IPS-18c (cell line): ENCODE results near the gene MACROD2.

Source experiments
- H3K4me3 ChIP-seq: 2 replicates; pipeline ENCODE4 v1.7.0; 2013; ENCODE audit warnings: low read depth, mild to moderate bottlenecking, low read length, moderate library complexity; ENCODE audit not compliant: insufficient read depth
- H3K9me3 ChIP-seq: one replicate; pipeline ENCODE4 v1.6.1; 2013; ENCODE audit warnings: mild to moderate bottlenecking, low read length, moderate library complexity; ENCODE audit not compliant: control insufficient read depth, insufficient read depth

The MACROD2 gene

DNA sequence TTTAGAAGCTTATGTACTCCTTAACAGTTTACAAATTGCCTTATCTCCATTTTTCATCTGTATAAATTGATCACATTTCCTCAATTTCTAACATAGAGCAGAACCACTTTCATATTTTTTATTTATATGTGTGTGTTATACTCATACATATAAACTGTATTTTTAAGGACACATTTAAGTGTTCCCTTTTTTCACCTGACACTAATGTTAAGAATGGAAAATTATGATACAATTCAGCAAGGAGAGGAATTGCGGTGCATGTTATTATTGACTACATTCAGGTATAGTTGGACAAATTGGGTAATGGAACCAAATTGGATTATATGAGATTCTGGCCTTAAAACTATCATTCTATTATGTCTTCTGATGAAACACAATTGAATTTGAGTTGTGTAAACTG is 821.2 kb downstream of the MACROD2 start:
- Histone ChIP-seq H3K4me3 (no peak overlapping the region), H3K9me3 (no peaks in the 10 kb centered on the region)

DNA sequence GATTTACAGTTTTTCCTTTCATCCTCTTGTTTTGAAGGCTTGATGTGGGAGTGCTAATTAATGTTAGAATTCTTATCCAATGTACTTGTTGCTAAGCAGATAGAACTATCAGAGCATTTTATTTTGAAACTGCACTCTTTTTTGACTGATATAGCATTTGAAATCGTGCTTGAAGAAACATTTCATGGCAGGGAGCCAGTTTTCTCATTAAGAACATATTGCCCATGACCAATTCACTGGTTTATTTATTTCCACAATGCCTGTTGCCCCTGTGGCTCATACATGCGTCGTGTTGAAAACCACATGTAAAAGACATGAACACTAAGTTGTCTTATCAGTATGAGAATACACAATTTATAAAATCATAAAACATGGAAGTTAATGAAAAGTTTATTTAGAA is 821.8 kb downstream of the MACROD2 start:
- no peak overlapping the region for H3K4me3 ChIP-seq

DNA sequence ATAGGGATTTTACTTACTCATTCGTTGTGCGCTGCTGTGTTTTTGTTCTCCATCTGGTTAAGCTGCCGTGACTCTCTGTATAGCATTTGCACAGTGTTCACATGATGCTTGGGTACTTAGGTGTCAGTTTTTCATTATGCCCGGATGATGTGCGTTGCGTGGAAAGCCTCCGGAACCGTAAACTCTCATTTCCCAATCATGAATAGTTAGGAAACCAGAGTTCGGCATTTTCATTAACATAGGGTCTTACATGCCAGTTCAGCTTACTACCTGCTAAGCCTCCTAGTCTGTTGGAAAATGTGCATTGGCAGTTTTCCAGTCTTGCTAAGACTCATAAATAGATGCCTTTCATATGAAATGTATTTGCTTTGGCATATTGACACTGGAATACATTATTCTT is 825.5 kb downstream of the MACROD2 start:
- H3K9me3 ChIP-seq: no peaks in the 10 kb centered on the region
- no peak overlapping the region for H3K4me3 ChIP-seq

More for the DNA sequence above, 821.8 kb downstream of the MACROD2 start:
- H3K9me3 ChIP-seq: no peaks in the 10 kb centered on the region

DNA sequence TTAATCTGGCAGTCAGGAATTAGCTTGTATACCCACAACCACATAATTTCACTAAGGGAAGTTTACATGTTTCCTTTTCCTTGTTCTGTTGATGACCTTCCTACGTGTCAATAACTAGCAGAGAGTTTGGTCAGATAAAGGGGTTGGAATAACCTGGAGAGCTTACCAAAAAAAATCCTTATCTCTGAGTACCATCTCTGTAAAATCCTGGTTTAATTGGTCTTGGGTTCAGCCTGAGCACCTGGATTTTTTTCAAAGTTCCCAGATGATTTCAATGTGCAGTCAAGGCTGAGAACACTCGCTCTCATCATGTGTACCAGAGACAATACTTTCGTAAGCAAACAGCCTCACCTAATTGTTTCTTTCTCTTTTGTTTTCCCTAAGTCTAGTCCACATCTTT is 825.9 kb downstream of the MACROD2 start:
- no peaks in the 10 kb centered on the region for H3K9me3 ChIP-seq
- H3K4me3 ChIP-seq: no peak overlapping the region

DNA sequence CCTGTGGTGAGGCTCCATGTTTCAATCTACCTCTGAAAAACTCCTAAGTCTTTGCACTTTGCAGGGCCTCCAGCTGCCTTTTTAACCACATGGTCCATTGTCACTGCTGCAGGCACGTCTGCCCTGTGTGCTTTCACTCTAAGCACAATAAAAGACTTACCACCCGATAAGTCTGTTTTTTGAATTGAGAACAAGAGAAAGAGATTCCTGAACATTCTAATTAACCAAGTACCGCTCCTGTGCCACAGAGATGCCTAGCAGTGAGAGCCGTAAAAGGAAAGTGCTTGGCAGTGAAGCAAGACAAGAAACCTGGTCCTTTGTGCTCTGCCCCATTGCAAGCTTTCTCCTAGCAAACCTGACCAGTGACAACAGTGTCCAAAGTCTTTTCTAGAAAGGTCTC is 829.7 kb downstream of the MACROD2 start:
- H3K9me3 ChIP-seq: no peaks in the 10 kb centered on the region
- H3K4me3 ChIP-seq: no peak overlapping the region

DNA sequence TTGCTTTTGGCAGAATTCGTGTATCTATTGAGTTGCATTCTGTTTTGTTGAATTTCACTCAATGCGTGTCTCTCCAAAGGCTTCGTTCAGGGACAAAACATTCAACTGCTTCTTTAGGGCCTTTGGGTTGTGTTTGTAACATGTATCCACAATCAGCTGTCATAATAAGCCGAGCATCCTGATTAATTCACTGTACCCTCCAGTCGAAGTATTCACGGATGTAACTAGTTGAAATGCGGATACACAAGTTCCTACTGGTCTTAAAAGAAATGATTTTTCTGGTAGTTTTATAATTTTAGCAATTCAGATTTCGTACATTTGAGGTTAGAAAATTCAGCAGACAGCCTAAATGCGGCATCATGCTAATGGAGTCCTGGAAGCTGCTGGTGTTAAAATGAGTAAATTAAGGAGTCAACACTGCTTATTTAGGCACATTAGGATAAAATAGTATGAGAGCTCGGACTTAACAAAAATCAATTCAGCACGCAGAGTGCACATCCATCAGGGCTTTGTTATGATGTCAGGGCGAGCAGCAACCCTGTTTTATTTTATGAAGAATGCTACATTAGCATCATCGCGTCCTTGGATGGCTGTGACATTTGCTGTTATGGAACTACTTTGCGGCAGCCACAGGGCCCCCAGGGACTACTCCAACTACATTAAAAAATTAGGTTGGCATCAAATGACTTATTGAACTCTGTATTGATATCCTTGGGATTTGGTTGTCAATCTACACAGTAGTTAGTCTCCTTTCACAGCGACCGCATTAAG is 831.4 kb downstream of the MACROD2 start:
- no peaks in the 10 kb centered on the region for H3K9me3 ChIP-seq
- no peak overlapping the region for H3K4me3 ChIP-seq

DNA sequence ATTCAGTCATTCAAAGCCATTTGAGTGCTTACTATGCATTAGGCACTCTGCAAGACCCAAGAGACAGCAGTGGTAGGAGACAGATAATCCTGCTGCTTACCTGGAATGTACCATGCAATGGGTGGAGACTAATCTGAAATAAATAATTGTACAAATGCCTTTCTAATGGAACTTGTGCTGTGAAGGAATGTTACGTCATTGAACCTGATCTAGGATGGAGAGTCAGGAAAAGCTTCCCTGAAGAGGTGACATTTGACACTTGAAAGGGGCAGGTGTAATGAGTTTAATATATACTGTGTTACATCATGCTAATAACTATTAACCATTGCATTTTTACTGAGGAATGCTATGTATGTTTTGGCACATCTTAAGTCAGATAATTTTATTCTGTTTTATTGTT is 833.1 kb downstream of the MACROD2 start:
- H3K9me3 ChIP-seq: no peaks in the 10 kb centered on the region
- no peak overlapping the region for H3K4me3 ChIP-seq

DNA sequence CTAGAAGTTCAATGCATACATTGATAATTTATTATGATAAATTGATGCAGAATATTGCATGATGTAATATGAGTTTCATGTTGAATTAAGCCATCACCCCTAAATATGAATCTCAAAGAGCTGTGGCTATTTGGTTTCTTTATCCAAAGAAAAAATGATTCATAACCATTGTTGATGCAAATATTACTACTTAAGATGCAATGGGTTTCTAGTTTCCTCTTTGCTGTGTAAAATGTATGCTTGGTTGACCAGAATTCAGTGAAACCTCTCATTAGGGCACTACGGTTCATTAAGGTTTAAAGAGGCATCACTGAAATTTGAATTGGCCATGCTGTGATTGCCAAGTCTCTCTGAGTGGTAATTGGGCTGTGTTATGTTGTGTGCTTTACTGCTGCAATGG is 834.6 kb downstream of the MACROD2 start:
- no peaks in the 10 kb centered on the region for H3K9me3 ChIP-seq
- H3K4me3 ChIP-seq: no peak overlapping the region

DNA sequence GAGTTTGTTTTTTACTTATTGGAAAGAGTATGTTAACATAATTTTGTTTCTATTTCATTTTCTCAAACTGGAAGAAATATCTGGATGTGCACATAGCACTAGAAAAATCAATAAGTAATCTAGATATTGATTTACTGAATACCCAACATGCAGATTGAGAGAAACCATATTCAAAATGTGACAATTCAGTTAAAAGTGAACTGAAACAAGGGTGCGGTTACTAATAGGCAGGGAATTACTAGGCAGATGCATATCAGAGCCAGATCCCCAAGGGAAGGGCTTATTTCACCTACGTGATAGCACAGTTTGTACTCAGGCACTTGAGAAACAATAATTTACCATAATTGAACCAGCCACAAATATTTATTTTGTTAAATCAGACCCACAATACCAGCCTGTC is 835.1 kb downstream of the MACROD2 start:
- H3K9me3 ChIP-seq: no peaks in the 10 kb centered on the region
- no peak overlapping the region for H3K4me3 ChIP-seq

DNA sequence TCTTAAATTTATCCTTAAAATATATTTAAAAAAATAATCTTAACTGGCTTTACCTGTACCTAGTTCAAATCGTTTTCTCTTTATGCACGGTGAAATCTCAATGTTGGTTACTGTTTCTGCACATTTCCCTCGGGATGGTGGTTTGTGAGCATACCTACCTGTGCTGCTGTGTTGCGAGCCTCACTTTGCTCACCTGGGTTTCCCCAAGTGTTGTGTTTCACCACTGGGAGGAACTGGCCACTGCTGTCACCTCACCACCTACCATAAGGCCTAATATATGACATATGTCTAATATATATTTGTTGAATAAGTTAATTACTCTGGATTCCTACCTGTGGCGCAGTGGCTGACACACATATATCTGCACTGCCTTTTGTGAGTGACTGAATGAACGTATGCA is 835.6 kb downstream of the MACROD2 start:
- Histone ChIP-seq H3K4me3 (no peak overlapping the region), H3K9me3 (no peaks in the 10 kb centered on the region)

DNA sequence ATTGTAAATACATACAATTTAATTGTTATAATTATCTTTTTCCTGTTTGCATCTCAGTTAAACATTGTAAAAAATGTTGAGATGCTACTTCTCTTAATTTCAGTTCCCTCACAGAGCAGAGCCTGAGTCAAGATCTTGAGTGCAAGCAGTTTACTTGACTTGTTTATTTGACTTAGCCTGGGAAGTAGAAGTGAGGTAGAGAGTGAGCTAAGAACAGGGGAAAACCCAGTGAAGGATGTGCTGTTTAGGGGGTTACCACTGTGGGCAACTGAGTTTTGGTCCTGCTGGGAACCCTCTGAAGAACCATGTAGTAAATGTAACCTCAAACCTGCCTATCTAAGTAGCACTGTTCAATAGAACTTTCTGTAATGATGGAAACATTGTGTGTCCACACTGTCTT is 837.3 kb downstream of the MACROD2 start:
- H3K4me3 ChIP-seq: no peak overlapping the region
- no peaks in the 10 kb centered on the region for H3K9me3 ChIP-seq

DNA sequence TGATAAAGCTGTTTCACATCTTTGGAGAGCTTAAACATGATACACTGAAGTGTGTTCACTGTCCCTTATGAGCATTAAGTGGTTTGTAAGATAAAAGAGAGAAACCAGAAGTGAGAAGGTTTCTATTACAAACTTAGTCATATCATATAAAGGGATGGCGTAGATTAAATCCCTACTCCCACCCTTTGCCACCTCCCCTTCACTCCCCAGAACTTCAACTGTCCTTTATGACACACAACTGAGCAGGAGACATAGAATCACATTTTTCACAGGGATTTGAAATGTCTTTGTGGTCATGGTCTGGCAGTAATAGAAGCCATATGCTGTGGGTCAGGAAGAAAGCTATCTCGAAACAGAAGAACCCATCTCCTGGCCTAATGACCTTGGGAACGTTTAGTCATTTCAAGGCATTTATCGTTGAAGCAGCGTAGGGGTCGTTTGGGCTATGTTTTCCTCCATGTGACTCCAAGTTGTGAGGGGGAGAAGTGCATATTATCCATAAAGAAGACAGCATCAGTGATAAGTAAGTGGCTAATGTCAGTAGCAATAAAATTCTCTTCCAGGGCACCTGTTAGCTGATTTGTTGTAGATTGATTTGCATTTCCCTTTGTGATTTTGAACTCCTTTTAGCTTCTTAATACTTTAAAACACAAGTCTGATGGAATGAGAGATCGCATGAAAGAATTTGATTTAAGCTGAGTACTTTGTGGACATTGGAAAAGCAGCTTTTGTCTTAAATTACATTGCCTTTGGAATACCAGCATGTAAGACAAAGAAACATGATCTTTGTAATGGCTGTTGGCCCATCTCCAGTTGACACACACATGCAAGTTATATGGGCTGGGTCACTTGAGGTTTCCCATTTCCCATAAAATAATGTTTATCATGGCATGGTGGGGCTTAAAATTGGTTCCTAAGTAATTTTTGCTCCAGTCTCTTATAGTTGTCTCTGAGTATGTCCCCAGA is 843.6 kb downstream of the MACROD2 start:
- H3K4me3 ChIP-seq: no peak overlapping the region
- H3K9me3 ChIP-seq: no peaks in the 10 kb centered on the region

DNA sequence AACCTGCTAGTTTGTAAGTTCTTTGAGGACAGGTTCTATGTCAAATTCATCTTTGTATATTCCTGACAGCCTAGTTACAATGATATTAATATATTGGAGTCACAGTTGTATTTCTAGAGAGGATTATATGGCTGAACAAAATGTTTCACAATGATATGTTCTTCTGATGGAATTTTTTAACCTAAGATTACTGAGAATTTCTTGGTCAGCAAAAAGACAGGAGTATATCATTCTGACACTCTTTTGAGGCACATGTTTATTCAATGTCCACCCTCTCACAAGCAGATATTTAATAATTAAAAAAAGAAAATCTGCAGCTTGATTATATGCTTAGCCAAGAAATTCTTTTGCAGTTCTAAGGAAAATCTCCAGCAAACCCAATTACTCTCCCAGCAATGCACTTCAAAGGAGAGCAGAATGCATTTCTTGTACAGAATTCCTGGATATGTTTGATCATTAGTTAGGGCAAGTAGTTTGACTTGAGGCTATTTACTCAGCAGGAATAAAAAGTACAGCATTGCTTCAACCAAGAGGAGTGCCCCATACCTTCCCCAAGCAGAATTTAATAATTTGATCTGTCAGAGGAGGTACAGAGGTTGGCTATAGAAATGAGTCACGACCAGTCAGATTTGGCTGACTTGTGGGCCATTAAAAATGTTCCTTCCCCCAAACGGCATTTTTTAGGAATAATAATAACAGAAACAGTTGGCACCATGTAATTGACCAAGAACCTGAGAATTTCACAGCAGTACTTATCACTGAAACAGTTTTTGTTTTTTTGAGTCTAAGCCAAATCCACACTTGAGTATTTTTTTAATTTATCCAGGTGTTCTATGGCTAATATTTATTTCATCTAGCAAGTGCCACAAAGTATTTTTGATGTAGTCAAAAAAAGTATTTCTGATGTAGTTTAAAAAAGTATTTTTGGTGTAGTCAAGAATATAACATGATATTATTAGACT is 850.2 kb downstream of the MACROD2 start:
- Histone ChIP-seq H3K4me3 (no peak overlapping the region), H3K9me3 (peaks cover 2% of the 10 kb centered on the region)

DNA sequence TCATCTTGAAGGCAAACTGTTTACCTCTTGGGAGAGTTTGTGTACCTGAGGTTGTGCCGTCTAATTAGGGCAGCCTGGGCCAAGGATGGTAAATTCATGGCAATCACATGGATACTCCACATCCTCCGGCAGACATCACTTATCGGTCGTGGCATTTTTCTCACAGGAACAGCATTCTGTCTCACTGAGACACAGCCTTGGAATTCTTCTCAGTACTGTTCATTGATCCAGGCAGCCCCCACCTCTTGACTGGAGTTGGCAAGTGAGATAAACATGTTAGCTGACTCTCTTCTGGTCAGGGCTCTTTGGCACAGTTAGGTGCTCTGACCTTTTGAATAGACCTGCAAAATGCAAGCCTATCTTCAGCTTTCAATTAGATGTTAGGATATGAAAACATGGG is 853.5 kb downstream of the MACROD2 start:
- Histone ChIP-seq H3K4me3 (no peak overlapping the region), H3K9me3 (peaks cover 2% of the 10 kb centered on the region)

DNA sequence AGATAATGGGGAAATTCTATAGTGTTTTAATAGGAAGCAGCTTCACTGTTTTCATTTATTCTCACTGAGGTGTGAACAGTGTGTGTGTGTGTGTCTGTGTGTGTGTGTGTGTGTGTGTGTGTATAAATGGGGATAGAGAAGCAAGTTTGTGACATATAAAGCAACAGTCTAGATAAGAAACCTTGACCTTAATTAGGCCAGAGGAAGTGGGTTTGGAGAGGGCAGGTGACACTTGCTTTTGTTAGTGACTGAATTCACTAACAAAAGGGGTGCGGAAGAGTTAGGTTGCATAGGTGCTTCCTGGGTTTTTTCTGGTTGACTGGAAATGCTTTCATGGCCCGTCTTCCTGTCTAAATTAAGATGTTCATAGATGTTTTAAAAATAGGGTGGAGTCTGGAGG is 857.8 kb downstream of the MACROD2 start:
- H3K4me3 ChIP-seq: no peak overlapping the region
- no peaks in the 10 kb centered on the region for H3K9me3 ChIP-seq

DNA sequence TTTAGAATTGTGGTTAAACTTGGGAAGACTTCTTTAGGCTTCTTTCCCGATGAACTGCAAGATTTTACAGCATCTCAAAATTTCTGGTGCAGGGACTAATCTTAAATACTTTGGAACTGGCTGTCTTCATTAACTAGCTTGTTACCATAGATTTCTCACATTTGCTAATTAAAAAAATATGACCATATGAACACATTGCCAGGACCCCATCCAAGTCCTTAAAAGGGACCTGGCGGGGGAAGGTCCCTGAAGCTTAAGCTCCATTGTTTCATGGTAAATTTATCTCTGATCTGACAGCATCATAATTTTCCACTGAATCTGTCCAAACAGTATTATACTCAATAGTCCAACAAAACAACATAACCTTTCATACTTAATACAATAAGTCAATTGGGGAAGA is 859.9 kb downstream of the MACROD2 start:
- Histone ChIP-seq H3K9me3 (no peaks in the 10 kb centered on the region), H3K4me3 (no peak overlapping the region)

DNA sequence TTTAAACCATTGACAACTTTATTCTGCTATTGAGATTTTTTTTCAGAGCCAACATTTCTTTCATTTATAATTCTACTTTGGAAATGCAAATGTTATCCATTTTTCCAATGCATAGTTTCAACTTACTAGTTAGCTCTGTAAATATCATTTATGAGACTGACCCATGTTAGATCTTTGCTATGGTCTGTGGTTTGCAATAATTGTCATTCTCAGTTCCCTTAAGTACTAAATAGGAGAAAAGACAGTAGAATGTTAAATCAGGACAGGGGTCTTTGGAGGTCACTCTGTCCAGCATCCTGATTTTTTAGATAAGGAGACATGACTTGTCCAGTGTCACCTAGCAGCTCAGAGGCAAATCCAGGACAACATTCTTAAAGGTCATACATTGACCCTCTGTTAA is 864.3 kb downstream of the MACROD2 start:
- Histone ChIP-seq H3K9me3 (no peaks in the 10 kb centered on the region), H3K4me3 (no peak overlapping the region)
